HepG2 (cell line): ENCODE results near the gene SLC9A8. TPM values are rescaled to one million over a fixed set of nuclear protein-coding genes. Genes with fewer than 3 reads are reported as not detected.

Source experiments
- CBX5 ChIP-seq: sonication (generic); formaldehyde crosslinking; IDR thresholded peaks from 2 replicates; pipeline ENCODE4 v1.4.0; 2020; ENCODE audit warnings: missing genetic modification reagents, borderline replicate concordance
- CREB1 ChIP-seq, 2 experiments: fragments of 450-650 bp in 1 of 2; IDR thresholded peaks; 2 replicates each; pipeline ENCODE4 v1.6.1; 2016 to 2017; ENCODE audit warnings: control low read depth in 1 of 2, mild to moderate bottlenecking in 1 of 2, missing compliant biosample characterization in 1 of 2, missing genetic modification characterization in 1 of 2
- HMGXB4 ChIP-seq, 2 experiments: sonication (generic) in 1 of 2; formaldehyde crosslinking in 1 of 2; IDR thresholded peaks; 2 replicates each; pipeline versions ENCODE4 v1.4.0 to v1.6.1; 2018 to 2020; ENCODE audit warnings: missing genetic modification reagents in 2 of 2, borderline replicate concordance in 1 of 2, low read depth in 1 of 2, mild to moderate bottlenecking in 1 of 2, missing biosample characterization in 1 of 2
- MIXL1 ChIP-seq: IDR thresholded peaks from 2 replicates; pipeline ENCODE4 v1.6.1; 2016
- polyA plus RNA-seq, 8 experiments: library from polyadenylated mRNA; depleted of rRNA in 3 of 8; stranded (reverse) in 7 of 8; unstranded in 1 of 8; fragments of >200 nt; fragmentation: Illumina TruSeq in 4 of 8; extraction: Trizol in 4 of 8; gene quantifications; 2 replicates each; pipeline versions ENCODE4 v1.2.1 to v1.2.3, GENCODE V29; 2011 to 2016; ENCODE audit warnings: low read depth in 4 of 8, missing spikeins in 1 of 8, mixed read lengths in 1 of 8; ENCODE audit not compliant: insufficient read depth in 1 of 8
- total RNA-seq, 5 experiments: library from RNA; depleted of rRNA; stranded (reverse); fragments of >200 nt; fragmentation: Illumina TruSeq; extraction: Trizol; gene quantifications; 2 replicates each; pipeline ENCODE4 v1.2.3, GENCODE V29; 2016; ENCODE audit warnings: low read depth in 1 of 5
- TF ChIP-seq, protein P1 (sequence below): sonication (generic); formaldehyde crosslinking; IDR thresholded peaks from 2 replicates; pipeline ENCODE4 v1.4.0; 2020; ENCODE audit warnings: missing genetic modification reagents, borderline replicate concordance
- TF ChIP-seq, protein P2 (sequence below): IDR thresholded peaks from 2 replicates; pipeline ENCODE4 v1.6.1; 2016; ENCODE audit warnings: missing compliant biosample characterization, missing genetic modification reagents, borderline replicate concordance
- TF ChIP-seq, protein P3 (sequence below): sonication (generic); formaldehyde crosslinking; IDR thresholded peaks from 2 replicates; pipeline ENCODE4 v1.8.0; 2022; ENCODE audit warnings: missing genetic modification reagents, mild to moderate bottlenecking, moderate library complexity, borderline replicate concordance
- TF ChIP-seq, protein P4 (sequence below): sonication (generic); formaldehyde crosslinking; IDR thresholded peaks from 2 replicates; pipeline ENCODE4 v1.9.0; 2021; ENCODE audit warnings: mild to moderate bottlenecking, missing genetic modification reagents

Gene SLC9A8
- total and polyA plus RNA-seq, 2 of the 13 experiments (the other 11 are each of a cell fraction or from before 2014, with no cell fraction given): 4.1 to 7.4 TPM

- TF ChIP-seq HMGXB4 (CRISPR knock-in tag; IDR thresholded peaks at IDR 0.05; ENCODE audit: borderline replicate concordance in 1 of 2, low read depth in 1 of 2): peak in 1 of 2 experiments; percentile 26; a peak in 1 of 4 replicates
- TF ChIP-seq, protein P1, sequence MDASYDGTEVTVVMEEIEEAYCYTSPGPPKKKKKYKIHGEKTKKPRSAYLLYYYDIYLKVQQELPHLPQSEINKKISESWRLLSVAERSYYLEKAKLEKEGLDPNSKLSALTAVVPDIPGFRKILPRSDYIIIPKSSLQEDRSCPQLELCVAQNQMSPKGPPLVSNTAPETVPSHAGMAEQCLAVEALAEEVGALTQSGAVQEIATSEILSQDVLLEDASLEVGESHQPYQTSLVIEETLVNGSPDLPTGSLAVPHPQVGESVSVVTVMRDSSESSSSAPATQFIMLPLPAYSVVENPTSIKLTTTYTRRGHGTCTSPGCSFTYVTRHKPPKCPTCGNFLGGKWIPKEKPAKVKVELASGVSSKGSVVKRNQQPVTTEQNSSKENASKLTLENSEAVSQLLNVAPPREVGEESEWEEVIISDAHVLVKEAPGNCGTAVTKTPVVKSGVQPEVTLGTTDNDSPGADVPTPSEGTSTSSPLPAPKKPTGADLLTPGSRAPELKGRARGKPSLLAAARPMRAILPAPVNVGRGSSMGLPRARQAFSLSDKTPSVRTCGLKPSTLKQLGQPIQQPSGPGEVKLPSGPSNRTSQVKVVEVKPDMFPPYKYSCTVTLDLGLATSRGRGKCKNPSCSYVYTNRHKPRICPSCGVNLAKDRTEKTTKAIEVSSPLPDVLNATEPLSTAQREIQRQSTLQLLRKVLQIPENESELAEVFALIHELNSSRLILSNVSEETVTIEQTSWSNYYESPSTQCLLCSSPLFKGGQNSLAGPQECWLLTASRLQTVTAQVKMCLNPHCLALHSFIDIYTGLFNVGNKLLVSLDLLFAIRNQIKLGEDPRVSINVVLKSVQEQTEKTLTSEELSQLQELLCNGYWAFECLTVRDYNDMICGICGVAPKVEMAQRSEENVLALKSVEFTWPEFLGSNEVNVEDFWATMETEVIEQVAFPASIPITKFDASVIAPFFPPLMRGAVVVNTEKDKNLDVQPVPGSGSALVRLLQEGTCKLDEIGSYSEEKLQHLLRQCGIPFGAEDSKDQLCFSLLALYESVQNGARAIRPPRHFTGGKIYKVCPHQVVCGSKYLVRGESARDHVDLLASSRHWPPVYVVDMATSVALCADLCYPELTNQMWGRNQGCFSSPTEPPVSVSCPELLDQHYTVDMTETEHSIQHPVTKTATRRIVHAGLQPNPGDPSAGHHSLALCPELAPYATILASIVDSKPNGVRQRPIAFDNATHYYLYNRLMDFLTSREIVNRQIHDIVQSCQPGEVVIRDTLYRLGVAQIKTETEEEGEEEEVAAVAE (CRISPR knock-in tag): peak; percentile 50; the same call in 1 of the 2 replicates
- TF ChIP-seq, protein P2, sequence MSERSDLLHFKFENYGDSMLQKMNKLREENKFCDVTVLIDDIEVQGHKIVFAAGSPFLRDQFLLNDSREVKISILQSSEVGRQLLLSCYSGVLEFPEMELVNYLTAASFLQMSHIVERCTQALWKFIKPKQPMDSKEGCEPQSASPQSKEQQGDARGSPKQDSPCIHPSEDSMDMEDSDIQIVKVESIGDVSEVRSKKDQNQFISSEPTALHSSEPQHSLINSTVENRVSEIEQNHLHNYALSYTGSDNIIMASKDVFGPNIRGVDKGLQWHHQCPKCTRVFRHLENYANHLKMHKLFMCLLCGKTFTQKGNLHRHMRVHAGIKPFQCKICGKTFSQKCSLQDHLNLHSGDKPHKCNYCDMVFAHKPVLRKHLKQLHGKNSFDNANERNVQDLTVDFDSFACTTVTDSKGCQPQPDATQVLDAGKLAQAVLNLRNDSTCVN (CRISPR knock-in tag): 0 out of 2 replicates have a peak, but pooled peaks have one; percentile 42
- TF ChIP-seq, protein P3, sequence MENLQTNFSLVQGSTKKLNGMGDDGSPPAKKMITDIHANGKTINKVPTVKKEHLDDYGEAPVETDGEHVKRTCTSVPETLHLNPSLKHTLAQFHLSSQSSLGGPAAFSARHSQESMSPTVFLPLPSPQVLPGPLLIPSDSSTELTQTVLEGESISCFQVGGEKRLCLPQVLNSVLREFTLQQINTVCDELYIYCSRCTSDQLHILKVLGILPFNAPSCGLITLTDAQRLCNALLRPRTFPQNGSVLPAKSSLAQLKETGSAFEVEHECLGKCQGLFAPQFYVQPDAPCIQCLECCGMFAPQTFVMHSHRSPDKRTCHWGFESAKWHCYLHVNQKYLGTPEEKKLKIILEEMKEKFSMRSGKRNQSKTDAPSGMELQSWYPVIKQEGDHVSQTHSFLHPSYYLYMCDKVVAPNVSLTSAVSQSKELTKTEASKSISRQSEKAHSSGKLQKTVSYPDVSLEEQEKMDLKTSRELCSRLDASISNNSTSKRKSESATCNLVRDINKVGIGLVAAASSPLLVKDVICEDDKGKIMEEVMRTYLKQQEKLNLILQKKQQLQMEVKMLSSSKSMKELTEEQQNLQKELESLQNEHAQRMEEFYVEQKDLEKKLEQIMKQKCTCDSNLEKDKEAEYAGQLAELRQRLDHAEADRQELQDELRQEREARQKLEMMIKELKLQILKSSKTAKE (CRISPR knock-in tag): peak; percentile 12; the same call in 1 of the 2 replicates
- TF ChIP-seq CREB1 (IDR thresholded peaks at IDR 0.05): peak; percentile 82
- no peak for TF ChIP-seq CREB1 (CRISPR knock-in tag; IDR thresholded peaks at IDR 0.05)
- TF ChIP-seq, protein P4, sequence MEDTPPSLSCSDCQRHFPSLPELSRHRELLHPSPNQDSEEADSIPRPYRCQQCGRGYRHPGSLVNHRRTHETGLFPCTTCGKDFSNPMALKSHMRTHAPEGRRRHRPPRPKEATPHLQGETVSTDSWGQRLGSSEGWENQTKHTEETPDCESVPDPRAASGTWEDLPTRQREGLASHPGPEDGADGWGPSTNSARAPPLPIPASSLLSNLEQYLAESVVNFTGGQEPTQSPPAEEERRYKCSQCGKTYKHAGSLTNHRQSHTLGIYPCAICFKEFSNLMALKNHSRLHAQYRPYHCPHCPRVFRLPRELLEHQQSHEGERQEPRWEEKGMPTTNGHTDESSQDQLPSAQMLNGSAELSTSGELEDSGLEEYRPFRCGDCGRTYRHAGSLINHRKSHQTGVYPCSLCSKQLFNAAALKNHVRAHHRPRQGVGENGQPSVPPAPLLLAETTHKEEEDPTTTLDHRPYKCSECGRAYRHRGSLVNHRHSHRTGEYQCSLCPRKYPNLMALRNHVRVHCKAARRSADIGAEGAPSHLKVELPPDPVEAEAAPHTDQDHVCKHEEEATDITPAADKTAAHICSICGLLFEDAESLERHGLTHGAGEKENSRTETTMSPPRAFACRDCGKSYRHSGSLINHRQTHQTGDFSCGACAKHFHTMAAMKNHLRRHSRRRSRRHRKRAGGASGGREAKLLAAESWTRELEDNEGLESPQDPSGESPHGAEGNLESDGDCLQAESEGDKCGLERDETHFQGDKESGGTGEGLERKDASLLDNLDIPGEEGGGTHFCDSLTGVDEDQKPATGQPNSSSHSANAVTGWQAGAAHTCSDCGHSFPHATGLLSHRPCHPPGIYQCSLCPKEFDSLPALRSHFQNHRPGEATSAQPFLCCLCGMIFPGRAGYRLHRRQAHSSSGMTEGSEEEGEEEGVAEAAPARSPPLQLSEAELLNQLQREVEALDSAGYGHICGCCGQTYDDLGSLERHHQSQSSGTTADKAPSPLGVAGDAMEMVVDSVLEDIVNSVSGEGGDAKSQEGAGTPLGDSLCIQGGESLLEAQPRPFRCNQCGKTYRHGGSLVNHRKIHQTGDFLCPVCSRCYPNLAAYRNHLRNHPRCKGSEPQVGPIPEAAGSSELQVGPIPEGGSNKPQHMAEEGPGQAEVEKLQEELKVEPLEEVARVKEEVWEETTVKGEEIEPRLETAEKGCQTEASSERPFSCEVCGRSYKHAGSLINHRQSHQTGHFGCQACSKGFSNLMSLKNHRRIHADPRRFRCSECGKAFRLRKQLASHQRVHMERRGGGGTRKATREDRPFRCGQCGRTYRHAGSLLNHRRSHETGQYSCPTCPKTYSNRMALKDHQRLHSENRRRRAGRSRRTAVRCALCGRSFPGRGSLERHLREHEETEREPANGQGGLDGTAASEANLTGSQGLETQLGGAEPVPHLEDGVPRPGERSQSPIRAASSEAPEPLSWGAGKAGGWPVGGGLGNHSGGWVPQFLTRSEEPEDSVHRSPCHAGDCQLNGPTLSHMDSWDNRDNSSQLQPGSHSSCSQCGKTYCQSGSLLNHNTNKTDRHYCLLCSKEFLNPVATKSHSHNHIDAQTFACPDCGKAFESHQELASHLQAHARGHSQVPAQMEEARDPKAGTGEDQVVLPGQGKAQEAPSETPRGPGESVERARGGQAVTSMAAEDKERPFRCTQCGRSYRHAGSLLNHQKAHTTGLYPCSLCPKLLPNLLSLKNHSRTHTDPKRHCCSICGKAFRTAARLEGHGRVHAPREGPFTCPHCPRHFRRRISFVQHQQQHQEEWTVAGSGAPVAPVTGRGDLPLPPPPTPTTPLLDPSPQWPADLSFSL: peak; percentile 70; the same call in 1 of the 2 replicates
- peak; percentile 100 for TF ChIP-seq MIXL1 (CRISPR knock-in tag)
- TF ChIP-seq CBX5 (CRISPR knock-in tag): peak; percentile 89; the same call in 1 of the 2 replicates
Observed at GRCh38 chr20:49916146-49917002, 103.7 kb downstream of the SLC9A8 start (continued).
